HG03565 (cell line): Measurements from ENCODE around the gene STK39.

Source experiments
- ATAC-seq: cut with Tn5 transposase; IDR thresholded peaks from one replicate; pipeline ENCODE4 v1.9.1; 2021; ENCODE audit warnings: mild to moderate bottlenecking, moderate library complexity; ENCODE audit not compliant: unreplicated experiment

The STK39 gene

GRCh38 chr2:168210895-168211570, 36.4 kb downstream of the STK39 start:
- ATAC-seq = peak; percentile 68

GRCh38 chr2:168210216-168210894, 37.0 kb downstream of the STK39 start:
- no peak for ATAC-seq

GRCh38 chr2:168208652-168209051, 38.7 kb downstream of the STK39 start:
- ATAC-seq = no peak

- ATAC-seq = no peak
Observed at GRCh38 chr2:168207851-168208250, 39.5 kb downstream of the STK39 start.

DNA sequence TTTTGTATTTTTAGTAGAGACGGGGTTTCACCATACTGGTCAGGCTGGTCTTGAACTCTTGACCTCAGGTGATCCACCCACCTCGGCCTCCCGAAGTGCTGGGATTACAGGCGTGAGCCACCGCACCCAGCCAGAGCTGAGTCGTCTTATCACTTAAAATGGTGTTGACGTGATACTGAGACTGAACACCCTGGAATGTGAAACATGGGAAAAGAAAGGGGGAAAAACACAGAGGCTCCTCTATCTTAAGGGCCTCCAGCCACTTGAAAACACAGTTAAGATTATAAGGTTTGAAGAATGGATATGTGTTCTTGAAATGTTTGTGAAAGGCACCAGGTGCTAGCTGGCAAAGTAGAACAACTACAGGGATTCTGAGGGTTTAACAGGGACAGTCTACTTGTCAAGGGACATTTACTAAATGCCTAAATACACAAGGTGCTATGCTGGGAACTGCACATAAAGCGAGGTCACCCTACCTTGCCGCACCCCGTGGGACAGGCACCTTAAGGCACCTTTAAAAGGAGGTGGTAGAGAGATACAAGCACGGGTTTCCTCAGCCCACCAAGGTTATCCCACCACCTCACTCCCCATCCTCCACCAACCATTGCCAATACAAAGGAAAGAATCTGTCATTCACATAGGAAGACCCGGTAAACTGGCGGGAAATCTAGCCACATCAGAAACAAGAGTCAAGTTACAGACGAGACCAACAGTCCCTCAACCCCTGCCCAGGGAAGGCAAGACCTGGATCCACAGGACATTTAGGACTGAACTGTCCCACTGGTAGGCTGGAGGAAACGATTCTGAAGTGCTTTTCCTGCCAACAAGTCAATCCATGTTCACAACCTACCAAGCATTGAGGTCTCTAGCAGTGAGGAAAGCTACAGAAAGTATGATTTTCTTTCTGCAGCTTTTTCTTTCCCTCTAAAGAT, 43.4 kb downstream of the STK39 start:
- no peak for ATAC-seq

GRCh38 chr2:168201584-168202116, 45.7 kb downstream of the STK39 start:
- ATAC-seq = no peak

DNA sequence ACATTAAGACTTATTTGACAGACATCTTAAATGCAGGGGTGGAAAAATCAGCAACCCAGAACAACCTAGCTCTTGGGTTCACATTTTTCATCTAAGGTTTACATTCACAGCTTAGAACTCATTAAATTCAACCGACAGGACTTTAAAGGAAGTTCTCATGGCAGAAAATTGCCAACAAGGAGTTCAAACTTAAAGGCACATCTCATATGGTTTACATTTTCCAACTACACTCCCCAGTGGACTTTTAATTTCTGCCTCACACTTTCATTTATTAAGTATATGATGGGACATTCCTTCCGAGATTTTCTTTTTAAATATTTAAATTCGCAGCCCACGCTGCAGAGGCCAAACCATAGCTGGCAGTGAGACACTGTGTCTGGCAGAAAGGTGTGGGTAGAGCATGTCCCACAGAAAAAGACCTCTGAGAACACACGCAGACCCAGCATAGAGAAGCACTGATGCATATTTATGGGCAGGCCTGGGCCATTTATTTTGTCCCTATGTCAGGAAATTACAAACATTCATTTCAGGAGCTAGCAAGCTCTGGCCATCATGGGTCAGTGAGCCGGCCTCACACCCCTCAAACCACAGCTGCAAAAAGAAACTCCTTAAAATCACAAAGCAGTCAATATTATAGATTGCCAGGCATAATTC, 46.3 kb downstream of the STK39 start:
- ATAC-seq = no peak

GRCh38 chr2:168198476-168199207, 48.8 kb downstream of the STK39 start:
- no peak for ATAC-seq

DNA sequence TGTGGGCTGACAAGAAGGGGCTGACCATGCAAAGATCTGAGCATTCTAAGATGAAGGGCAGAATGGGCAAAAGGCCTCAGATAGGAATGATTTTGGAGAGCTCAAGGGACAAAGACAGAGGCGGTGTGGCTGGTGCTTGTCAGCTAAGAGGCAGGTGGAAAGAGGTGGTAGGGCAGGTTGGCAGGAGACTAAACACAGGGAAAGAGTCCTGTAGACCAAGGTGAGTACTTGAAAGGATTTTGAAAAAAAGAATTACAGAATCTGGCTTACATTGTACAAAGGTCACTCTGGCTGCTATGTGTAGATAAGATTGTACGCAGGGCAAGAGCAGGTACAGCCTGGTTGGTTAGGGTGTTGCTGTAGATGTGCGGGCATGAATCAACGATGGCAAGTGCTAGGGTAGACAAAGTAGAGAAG, 50.6 kb downstream of the STK39 start:
- ATAC-seq = no peak

- ATAC-seq = peak; percentile 96
Observed at GRCh38 chr2:168194784-168195522, 52.4 kb downstream of the STK39 start.

- no peak for ATAC-seq
Observed at GRCh38 chr2:168192839-168193616, 54.4 kb downstream of the STK39 start.

DNA sequence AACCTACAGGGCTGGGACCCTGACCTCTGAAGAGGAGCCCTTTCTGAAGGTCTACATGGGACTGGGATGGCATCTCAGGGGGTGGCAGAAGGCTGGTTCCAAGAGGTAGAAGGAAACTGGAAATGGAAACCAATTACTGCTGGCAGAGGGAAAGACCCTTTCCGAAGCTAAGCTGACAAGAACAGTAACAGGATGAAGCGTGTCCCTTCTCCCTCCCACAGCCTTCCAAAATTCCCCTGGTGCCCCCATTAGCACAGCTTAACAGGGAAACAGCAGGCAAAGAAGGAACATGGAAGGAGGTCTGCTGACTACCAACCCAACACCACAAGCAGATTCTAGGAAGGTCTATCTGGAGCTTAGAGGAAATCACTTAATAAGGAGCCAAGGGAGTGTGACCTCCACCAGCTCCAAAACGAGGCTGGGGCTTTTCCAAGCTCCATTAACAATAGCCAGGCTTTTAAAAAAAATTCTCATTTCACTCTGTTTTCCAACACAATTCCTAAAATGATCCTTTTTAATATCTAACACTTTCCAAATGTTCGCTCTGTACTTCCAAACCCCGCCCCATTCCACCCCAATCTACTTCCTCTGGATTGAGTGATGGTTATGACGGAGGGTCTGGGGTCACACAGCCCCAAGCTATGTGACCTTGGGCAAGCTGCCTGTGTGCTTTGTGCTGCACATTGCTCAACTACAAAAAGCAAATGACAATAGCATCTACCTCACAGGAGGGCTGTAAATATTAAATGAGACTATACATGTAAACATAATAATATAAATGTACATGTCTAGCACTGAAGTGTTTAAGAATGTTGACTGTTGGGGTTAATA, 55.2 kb downstream of the STK39 start:
- no peak for ATAC-seq

DNA sequence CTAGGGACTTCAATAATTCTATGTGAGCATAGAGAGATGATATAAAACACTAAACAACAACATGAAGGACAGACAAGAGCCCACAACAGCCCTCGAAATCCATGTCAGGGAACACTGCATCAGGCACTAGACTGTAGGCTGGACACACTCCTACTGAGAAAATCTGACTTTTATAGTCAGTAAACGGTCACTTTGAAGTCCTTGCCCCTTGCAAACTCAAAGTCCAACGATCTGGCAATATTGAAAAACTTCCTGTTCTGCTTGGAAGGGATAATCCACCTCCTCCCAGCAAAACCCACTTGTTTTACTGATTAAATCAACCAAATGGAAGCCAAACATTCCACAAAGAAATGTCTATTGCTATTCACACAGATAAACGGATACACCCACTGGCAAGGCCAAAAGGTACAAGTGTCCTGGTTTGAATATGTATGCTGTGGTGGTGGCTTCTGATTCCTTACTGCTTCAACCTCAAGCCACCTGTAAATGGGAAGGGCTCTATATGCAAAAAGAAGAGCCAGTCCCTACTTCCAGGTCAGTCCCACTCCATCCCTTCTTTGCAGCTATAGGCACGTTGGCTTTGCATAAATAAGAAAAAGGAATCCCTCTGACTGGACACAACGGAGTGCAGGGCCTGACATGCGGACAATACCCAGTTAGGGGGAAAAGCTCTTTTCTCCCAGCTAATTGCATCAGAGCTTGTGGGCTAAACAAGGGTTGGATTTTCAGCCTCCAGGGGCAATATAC, 56.6 kb downstream of the STK39 start:
- ATAC-seq = no peak

DNA sequence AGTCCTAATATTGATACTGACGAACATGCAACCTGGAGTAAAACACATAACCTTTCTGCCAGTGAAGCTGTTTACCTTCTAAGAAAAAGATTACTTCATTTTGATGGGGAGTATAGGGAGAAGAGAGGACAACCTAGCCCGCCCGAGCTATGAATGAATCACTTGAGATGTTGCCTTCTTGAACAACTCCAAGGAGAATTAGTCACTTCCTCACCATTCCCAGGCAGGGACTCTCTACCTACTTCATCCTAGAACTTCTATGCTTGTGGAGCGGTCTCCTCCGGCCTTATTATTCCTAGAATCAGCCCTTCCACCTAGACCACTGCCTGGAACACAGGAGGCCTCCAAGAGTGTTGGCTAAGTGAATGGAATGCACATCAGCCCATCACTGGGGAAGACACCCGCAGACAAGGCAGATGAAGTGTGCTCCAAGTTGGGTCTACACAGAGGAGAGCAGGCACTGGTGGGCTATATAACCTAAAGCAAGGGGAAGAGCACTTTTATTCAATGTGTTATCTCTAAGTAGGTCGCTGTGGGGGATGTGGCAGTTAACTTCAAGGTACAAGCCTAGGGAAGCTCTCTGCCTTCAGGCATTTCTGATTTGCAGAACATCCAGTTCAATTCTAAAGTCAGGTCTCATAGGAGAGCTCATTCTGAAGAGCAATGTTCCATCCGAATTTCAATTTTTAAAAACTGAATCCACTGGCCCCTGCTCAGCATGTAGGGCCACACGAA, 57.4 kb downstream of the STK39 start:
- no peak for ATAC-seq

DNA sequence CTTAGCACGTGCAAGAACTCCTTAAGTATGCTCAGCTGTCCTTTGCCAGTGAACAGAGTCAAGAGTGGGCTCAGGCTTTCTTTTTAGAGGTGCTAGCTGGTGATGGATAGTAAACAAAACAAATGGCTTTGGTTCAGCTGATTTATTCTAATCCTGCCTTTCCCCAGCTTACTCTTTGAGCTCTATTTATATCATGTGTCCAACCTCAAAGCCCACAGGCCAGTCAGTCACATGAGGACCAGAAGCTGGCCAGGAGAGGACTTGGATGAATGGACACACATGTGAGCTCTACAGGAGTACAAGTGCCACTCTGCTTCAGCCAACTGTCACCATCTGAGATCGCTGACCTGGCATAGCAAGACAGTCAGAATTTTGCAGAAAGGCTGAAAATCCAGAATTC, 59.4 kb downstream of the STK39 start:
- ATAC-seq = no peak

DNA sequence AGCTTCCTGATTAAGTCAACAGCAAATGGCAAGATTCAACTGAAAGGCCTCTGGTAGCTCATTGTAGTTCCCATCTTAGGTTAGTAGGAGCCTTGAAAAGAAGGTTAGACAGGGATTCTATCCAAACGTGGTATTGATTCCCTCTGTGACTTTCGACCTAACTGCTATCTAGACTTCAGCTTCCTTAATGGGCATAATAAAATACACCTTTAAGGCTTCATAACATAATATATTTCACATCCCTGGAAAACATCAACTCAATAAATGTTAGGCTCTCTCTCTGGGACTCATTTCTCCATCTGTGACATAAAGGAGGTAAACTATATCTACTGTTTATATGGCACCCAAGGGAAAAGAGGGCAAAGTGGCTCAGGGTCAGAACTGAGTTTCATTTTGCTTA, 60.9 kb downstream of the STK39 start:
- no peak for ATAC-seq
